Uterus (tissue), 4 donors: ENCODE data around the gene NUTM2B. TPM values are rescaled to one million over a fixed set of nuclear protein-coding genes. Genes with fewer than 3 reads are reported as not detected.

Experiments
- total RNA-seq, 4 donors: library from RNA; depleted of rRNA in 3 of 4; stranded (reverse); fragments of >200 nt in 3 of 4; gene quantifications; one replicate each; pipeline versions ENCODE4 v1.1.0 to v1.2.4, GENCODE V29; 2014 to 2023
- donor health status: DM: yes; HTN: yes; CAD: no.

NUTM2B gene
- total RNA-seq, 4 donors from 2014 or later, result 0.41 to 1.3 TPM; not detected in 2

Other genes starting within 250 kb of the NUTM2B start
- gene EIF5AL1, start 190.7 kb upstream of the NUTM2B start, total RNA-seq, result under 1 TPM in 3 of 4 donors, not detected in 1; 0.14 to 0.29 (median 0.26) TPM
- under 1 TPM in 2 of 4 donors, not detected in 2; 0.21 to 0.43 TPM for gene SFTPA2, start 142.8 kb upstream of the NUTM2B start, total RNA-seq
- gene SFTPA1, start 92.3 kb upstream of the NUTM2B start, total RNA-seq, result under 1 TPM in 1 of 4 donors, not detected in 3; 0.95 TPM
- under 1 TPM in 1 of 4 donors, not detected in 3; 0.48 TPM for gene NUTM2E, start 123.5 kb downstream of the NUTM2B start, total RNA-seq
- gene SFTPD, start 245.9 kb downstream of the NUTM2B start, total RNA-seq, result under 1 TPM in 2 of 4 donors, not detected in 2; 0.58 to 0.97 TPM